Stimulated activated naive B cell treated with anti-CD40 and anti-IgM and Interleukin-4, amounts not matched to agents 10 μg/mL and 1 μg/mL and 100 μg/mL, for 72 hours (primary cell): ENCODE data around the gene CD247.

Experiments
- ATAC-seq, 2 donors: fragments of 150-1000 bp; cut with Tn5 transposase; replicated peaks; 2 replicates each; pipeline ENCODE4 v1.10.0; 2021; ENCODE audit warnings: moderate library complexity in 1 of 2
- DNase-seq: peaks from one replicate; pipeline ENCODE4 v3.0.0; 2021
- H3K27ac Mint-ChIP-seq: one replicate; pipeline ENCODE4 v1.8.0; 2022; ENCODE audit warnings: mild to moderate bottlenecking, mixed read lengths
- H3K27me3 Mint-ChIP-seq, 2 donors: one replicate each; pipeline ENCODE4 v1.8.0; 2022; ENCODE audit warnings: mixed read lengths in 2 of 2
- H3K36me3 Mint-ChIP-seq, 2 donors: one replicate each; pipeline ENCODE4 v1.8.0; 2022; ENCODE audit warnings: mixed read lengths in 2 of 2, mild to moderate bottlenecking in 1 of 2
- H3K4me1 Mint-ChIP-seq, 2 donors: one replicate each; pipeline ENCODE4 v1.8.0; 2022; ENCODE audit warnings: mixed read lengths in 2 of 2, mild to moderate bottlenecking in 1 of 2
- H3K4me3 Mint-ChIP-seq, 2 donors: one replicate each; pipeline ENCODE4 v1.8.0; 2022; ENCODE audit warnings: mild to moderate bottlenecking in 2 of 2, mixed read lengths in 2 of 2, moderate library complexity in 1 of 2
- H3K9me3 Mint-ChIP-seq, 2 donors: one replicate each; pipeline ENCODE4 v1.8.0; 2022; ENCODE audit warnings: mixed read lengths in 2 of 2, mild to moderate bottlenecking in 1 of 2

The CD247 gene

GRCh38 chr1:167463080-167463479 is 55.2 kb downstream of the CD247 start:
- ATAC-seq (no peak), DNase-seq (no peak)
- peaks cover 0 to 2% of the 10 kb centered on the region in 2 donors for H3K4me1 Mint-ChIP-seq
- H3K27ac Mint-ChIP-seq = no peak overlapping the region
- H3K27me3 Mint-ChIP-seq = peaks cover 5% of the 10 kb centered on the region in 2 donors
- no peaks in the 10 kb centered on the region for H3K9me3 Mint-ChIP-seq
- H3K4me3 Mint-ChIP-seq = no peak overlapping the region
- H3K36me3 Mint-ChIP-seq = no peaks in the 10 kb centered on the region

DNA sequence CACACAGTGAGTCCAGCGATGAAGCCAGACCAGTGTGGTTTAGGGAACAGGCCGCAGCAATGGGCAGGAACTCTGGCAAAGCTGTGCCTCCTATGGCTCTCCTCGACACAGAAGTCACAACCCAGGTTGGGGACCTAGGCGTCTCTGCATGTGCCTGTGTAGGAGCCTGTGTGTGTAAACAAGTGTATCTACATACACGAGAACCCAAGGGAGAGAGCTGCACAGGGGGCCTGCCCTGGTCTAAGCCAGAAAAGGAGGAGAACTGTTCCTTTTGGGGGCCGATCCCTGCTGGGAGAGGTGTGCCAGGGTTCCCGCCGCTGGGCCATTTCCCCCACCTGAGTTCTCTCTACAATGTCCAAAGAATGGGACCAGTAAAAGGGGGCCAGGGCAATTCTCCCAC is 56.0 kb downstream of the CD247 start:
- peaks cover 0 to 2% of the 10 kb centered on the region in 2 donors for H3K4me1 Mint-ChIP-seq
- H3K36me3 Mint-ChIP-seq = no peaks in the 10 kb centered on the region
- no peak for ATAC-seq

GRCh38 chr1:167460836-167461235 is 57.5 kb downstream of the CD247 start:
- DNase-seq = no peak
- H3K36me3 Mint-ChIP-seq = no peaks in the 10 kb centered on the region
- H3K27me3 Mint-ChIP-seq = peaks cover 5% of the 10 kb centered on the region in 2 donors
- no peak overlapping the region for H3K4me3 Mint-ChIP-seq
- no peak for ATAC-seq
- no peaks in the 10 kb centered on the region for H3K9me3 Mint-ChIP-seq
- peaks cover 5 to 6% of the 10 kb centered on the region in 2 donors for H3K4me1 Mint-ChIP-seq
- H3K27ac Mint-ChIP-seq = no peak overlapping the region

More for the DNA sequence above, 56.0 kb downstream of the CD247 start:
- Mint-ChIP-seq H3K27ac (no peak overlapping the region), H3K27me3 (peaks cover 5% of the 10 kb centered on the region in 2 donors), H3K4me3 (no peak overlapping the region), H3K9me3 (no peaks in the 10 kb centered on the region)
- no peak for DNase-seq

DNA sequence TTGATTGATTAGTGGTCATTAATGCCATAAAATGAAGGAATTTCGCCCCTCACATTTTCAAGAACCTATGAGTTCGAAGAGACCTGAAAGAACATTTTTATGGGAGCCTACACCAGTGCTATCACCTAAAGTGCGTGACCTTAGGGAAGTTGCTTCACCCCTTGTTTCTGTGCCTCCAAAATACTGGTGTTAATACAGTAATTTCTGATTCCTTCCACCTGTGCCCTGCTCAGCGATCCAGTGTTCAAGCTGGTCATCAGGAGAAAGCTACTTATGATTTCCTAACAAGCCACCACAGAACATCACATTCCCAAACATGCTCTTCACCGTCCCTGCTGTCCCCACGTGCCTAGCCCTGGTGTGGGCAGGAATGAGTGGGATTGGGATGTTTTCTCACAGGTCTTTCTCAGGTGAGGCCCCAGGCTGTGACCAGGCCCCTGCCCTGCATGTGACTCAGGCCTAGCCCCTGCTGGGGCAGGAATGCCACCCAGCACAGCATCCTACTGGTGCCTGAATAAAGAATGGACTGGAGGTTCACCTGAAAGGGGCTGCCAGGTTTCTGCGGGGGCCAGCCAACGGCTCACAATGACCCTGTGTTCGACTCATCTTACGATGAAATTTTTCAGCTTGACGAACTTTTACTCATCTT is 60.3 kb downstream of the CD247 start:
- no peak for ATAC-seq
- Mint-ChIP-seq H3K9me3 (no peaks in the 10 kb centered on the region), H3K4me3 (no peak overlapping the region), H3K4me1 (peaks cover 5 to 6% of the 10 kb centered on the region in 2 donors), H3K27me3 (peaks cover 5% of the 10 kb centered on the region in 2 donors), H3K27ac (no peak overlapping the region), H3K36me3 (no peaks in the 10 kb centered on the region)
- no peak for DNase-seq

- Mint-ChIP-seq H3K4me1 (peaks cover 5 to 6% of the 10 kb centered on the region in 2 donors), H3K9me3 (no peaks in the 10 kb centered on the region), H3K36me3 (no peaks in the 10 kb centered on the region), H3K27ac (no peak overlapping the region), H3K27me3 (no peaks in the 10 kb centered on the region), H3K4me3 (no peak overlapping the region)
- DNase-seq = no peak
- no peak for ATAC-seq
Observed at GRCh38 chr1:167456926-167457325, 61.4 kb downstream of the CD247 start.

DNA sequence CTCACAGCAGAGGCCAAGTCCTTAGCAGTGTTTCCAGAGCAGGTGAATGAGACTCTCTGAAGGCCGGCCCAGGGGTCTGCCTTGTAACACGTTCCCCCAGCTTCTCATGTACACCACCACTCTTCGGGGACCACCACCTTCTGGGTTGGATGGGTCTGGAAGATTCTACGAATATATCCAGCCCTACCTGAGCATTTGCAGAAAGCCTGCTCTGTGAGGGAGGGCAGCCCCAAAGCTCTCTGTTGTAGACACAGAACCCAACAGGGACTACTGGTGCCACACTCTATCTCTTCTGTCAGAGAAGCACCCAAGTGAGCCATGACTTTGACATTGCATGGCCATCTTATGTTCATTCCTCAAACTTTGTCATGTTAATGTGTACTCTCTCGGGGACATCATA is 61.8 kb downstream of the CD247 start:
- H3K27me3 Mint-ChIP-seq = no peaks in the 10 kb centered on the region
- H3K36me3 Mint-ChIP-seq = no peaks in the 10 kb centered on the region
- H3K4me1 Mint-ChIP-seq = peaks cover 5 to 6% of the 10 kb centered on the region in 2 donors
- H3K9me3 Mint-ChIP-seq = no peaks in the 10 kb centered on the region
- H3K4me3 Mint-ChIP-seq = peak overlapping the region in 1 of 2 donors; percentile 69
- no peak for ATAC-seq
- DNase-seq = no peak
- peak overlapping the region; percentile 87 for H3K27ac Mint-ChIP-seq

- H3K9me3 Mint-ChIP-seq = no peaks in the 10 kb centered on the region
- H3K4me3 Mint-ChIP-seq = peak overlapping the region; percentile 69 to 88
- H3K36me3 Mint-ChIP-seq = no peaks in the 10 kb centered on the region
- ATAC-seq (peak; percentile 63 to 70), DNase-seq (peak; percentile 48)
- H3K27ac Mint-ChIP-seq = peak overlapping the region; percentile 87
- H3K27me3 Mint-ChIP-seq = peaks cover 0 to 2% of the 10 kb centered on the region in 2 donors
- peaks cover 6 to 8% of the 10 kb centered on the region in 2 donors for H3K4me1 Mint-ChIP-seq
Observed at GRCh38 chr1:167455786-167456446, 62.4 kb downstream of the CD247 start.

DNA sequence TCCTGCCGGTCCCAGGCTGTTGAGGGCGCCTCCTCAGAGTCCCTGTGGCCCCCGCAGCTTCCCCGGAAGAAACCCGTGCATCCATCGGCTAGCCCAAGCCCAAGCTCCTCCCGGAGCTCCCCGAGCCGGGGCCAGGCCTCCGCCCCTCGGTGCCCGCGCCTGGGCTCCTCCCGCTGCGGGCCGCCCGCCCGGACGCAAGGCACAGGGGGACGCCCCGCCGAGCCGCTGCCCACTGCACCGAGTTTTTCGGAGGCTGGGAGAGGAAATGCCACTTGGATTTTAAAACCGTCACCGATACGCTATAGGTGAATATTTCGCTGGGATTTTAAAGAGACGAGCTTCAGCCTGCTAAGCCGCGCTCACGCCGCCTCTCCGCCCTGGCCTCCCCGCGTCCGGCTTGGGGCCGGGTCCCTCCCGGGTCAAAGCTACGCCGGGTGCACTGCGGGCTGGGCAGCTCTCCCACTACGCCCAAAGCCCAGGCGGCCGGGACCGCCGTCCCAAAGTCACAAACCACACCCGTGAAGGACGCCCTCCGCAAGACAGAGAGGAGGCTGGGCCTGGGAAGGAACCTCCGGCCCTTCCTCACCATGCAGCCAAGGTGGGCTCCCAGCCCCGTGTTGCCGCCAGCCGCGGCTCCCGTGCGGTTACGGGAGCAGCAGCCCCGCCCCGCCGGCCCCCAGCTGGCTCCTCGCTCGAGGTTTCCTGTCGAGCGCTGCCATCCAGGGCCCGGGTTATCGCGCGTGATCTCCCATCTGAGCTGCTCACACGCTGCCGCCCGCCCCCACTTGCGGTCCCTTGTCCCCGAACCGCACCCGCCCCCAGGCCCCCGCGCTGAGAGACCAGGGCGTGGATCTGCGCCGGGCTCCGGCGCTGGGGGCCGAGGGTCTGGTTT is 63.2 kb downstream of the CD247 start:
- Mint-ChIP-seq H3K27ac (peak overlapping the region; percentile 82), H3K4me3 (peak overlapping the region; percentile 83 to 88), H3K36me3 (no peaks in the 10 kb centered on the region), H3K9me3 (no peaks in the 10 kb centered on the region), H3K27me3 (peaks cover 0 to 5% of the 10 kb centered on the region in 2 donors), H3K4me1 (peaks cover 8 to 16% of the 10 kb centered on the region in 2 donors)
- ATAC-seq (peak; percentile 74 to 83), DNase-seq (peak; percentile 51)

GRCh38 chr1:167454304-167454893 is 63.9 kb downstream of the CD247 start:
- Mint-ChIP-seq H3K4me3 (peak overlapping the region; percentile 83 to 88), H3K9me3 (no peaks in the 10 kb centered on the region), H3K27me3 (peaks cover 0 to 5% of the 10 kb centered on the region in 2 donors), H3K27ac (peak overlapping the region; percentile 42), H3K4me1 (peaks cover 8 to 16% of the 10 kb centered on the region in 2 donors), H3K36me3 (no peaks in the 10 kb centered on the region)
- ATAC-seq (no peak), DNase-seq (no peak)

- Mint-ChIP-seq H3K27me3 (peaks cover 0 to 5% of the 10 kb centered on the region in 2 donors), H3K4me3 (no peak overlapping the region), H3K9me3 (no peaks in the 10 kb centered on the region), H3K27ac (no peak overlapping the region), H3K36me3 (no peaks in the 10 kb centered on the region), H3K4me1 (peaks cover 8 to 20% of the 10 kb centered on the region in 2 donors)
- ATAC-seq (no peak), DNase-seq (no peak)
Observed at GRCh38 chr1:167453123-167453522, 65.2 kb downstream of the CD247 start.

GRCh38 chr1:167452483-167452882 is 65.8 kb downstream of the CD247 start:
- Mint-ChIP-seq H3K9me3 (no peaks in the 10 kb centered on the region), H3K4me1 (peaks cover 12 to 26% of the 10 kb centered on the region in 2 donors), H3K27me3 (peaks cover 0 to 5% of the 10 kb centered on the region in 2 donors), H3K36me3 (no peaks in the 10 kb centered on the region), H3K27ac (no peak overlapping the region), H3K4me3 (no peak overlapping the region)
- ATAC-seq (no peak), DNase-seq (no peak)

DNA sequence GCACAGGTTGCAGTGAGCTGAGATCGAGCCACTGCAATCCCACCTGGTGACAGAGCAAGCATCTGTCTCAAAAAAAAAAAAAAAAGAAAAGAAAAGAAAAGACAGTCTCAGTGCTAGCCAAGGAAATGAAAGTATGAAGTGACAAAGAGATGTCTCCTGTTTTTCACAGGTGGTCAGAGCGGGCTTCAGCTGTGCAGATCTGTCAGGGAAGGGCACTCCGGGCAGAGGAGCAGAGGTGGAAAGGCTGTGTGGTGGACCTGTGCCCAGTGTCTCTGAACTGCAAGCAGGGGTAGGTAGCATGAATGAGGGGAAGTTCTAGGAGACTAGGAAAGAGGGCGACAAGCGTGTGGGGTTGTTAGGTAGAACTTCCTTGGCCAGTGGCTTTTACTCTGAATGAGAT is 67.5 kb downstream of the CD247 start:
- no peak for ATAC-seq

DNA sequence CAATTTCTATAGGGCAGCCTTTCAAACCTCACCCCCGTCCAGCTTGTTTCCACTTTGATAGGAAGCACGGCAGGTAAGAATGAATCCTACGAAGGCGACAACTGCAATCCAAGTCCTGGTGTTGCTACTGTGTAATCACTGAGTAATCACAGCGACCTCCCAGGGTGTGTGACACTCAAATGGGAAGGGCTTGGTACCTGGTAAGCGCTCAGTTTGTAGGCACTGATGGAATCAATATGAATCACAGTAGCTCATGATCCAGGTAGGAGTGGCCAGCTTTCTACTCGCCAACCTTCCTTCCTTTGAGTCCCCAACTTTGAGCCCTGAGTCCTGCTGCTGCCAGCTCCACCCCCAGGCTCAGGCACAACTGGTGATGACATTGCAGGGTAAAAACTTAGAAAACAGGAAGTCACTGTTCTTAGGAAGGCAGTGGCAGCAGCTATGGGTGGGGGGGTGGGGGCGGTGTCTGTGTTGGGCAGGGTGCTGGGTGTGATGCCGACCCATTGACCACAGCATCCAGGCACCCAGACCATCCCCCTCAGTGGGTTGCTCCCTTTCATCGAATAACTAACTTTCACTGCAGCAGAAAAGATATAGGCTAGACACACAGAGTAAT is 70.7 kb downstream of the CD247 start:
- H3K27me3 Mint-ChIP-seq = peaks cover 0 to 5% of the 10 kb centered on the region in 2 donors
- H3K9me3 Mint-ChIP-seq = no peaks in the 10 kb centered on the region
- DNase-seq (peak; percentile 64), ATAC-seq (peak; percentile 96 to 98)
- peaks cover 13 to 34% of the 10 kb centered on the region in 2 donors for H3K4me1 Mint-ChIP-seq
- H3K27ac Mint-ChIP-seq = peak overlapping the region; percentile 94
- H3K36me3 Mint-ChIP-seq = no peaks in the 10 kb centered on the region
- peak overlapping the region; percentile 68 to 73 for H3K4me3 Mint-ChIP-seq

More for the DNA sequence above, 67.5 kb downstream of the CD247 start:
- Mint-ChIP-seq H3K4me3 (no peak overlapping the region), H3K9me3 (no peaks in the 10 kb centered on the region), H3K36me3 (no peaks in the 10 kb centered on the region), H3K27me3 (peaks cover 0 to 5% of the 10 kb centered on the region in 2 donors), H3K27ac (peak overlapping the region; percentile 10), H3K4me1 (peaks cover 10 to 29% of the 10 kb centered on the region in 2 donors)
- DNase-seq = no peak
